ENCODE measurements around the gene GLB1L2. TPM values are rescaled to one million over a fixed set of nuclear protein-coding genes. Genes with fewer than 3 reads are reported as not detected.

Gene GLB1L2
- total and polyA plus RNA-seq, 2 of the 13 experiments (the other 11 are each of a cell fraction or from before 2014, with no cell fraction given), result 0.59 to 0.69 TPM

DNA sequence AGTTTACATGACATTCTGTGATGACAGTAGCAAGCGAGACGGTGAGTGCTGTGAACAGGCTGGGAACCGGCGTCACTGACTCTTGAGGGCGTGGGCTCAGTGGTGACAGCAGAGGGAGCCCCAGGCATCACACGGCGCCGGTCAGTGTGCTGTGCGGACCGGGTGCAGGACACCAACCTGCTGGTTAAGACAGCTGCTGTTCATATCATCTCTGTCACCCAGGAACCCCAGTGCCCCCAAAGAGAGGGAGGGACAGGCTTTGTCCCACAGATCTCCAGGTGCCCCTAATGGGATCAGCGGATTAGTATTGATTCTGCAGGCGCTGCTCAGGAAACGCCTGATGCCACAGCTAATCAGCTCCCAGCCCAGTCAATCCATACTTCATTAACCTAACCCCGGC lies 61.9 kb downstream of the GLB1L2 start:
- ATAC-seq (peak; percentile 96), DNase-seq (ENCODE audit: low spot score) (peak; percentile 13), FAIRE-seq (no peak)
- H3K9ac ChIP-seq (ENCODE audit: insufficient read depth, low read depth, low read length), result no peak overlapping the region
- H3K27ac ChIP-seq (ENCODE audit: extremely low read length, insufficient read depth, low read length), result no peak overlapping the region
- no peaks in the 10 kb centered on the region for H3K36me3 ChIP-seq (replicated peaks in 1 of 2; ENCODE audit: control insufficient read depth in 1 of 2, insufficient read depth in 2 of 2, low read length in 2 of 2)
- POLR2A ChIA-PET, result no interaction called here
- H3K9me3 ChIP-seq (ENCODE audit: low read length), result no peaks in the 10 kb centered on the region
- no peak overlapping the region for H3K4me3 ChIP-seq (replicated peaks in 1 of 3; ENCODE audit: insufficient read depth in 1 of 3, low read depth in 2 of 3, low read length in 3 of 3)
- no TSS peak for BruUV-seq (replicated peaks)
- H3K79me2 ChIP-seq (ENCODE audit: insufficient read depth, low read length), result no peaks in the 10 kb centered on the region
- no peak overlapping the region for H2AFZ ChIP-seq (ENCODE audit: low read length)
- in situ Hi-C loops (cut with HindIII; ENCODE audit: extremely low pct_ligation_motif_present, low pct_unique_long_range_greater_than_20kb) (no loop called here), intact Hi-C loops (cut with micrococcal nuclease; ENCODE audit: unreplicated experiment) (no loop called here)
- CTCF ChIA-PET (ENCODE audit: low intra/inter-chr PET ratio, low total read pairs), result interaction anchor here (1.1 kb wide), 1 partner anchor 185 kb away, joined by 3 read pairs; no protein-coding TSS in a partner anchor
- 4% methylated on average over 4 of the region's 14 CpGs for WGBS (ENCODE audit: low lambda C conversion rate)
- H3K27me3 ChIP-seq (ENCODE audit: control insufficient read depth in 1 of 2, insufficient read depth in 2 of 2, low read length in 2 of 2), result peaks cover 2 to 31% of the 10 kb centered on the region in 2 experiments; a peak in 4 of 5 replicates
- H4K20me1 ChIP-seq (ENCODE audit: insufficient read depth, low read length), result no peaks in the 10 kb centered on the region
- H3K4me1 ChIP-seq (ENCODE audit: insufficient read depth, low read length), result no peaks in the 10 kb centered on the region
- TF ChIP-seq SMC3 (IDR thresholded peaks at IDR 0.05; ENCODE audit: low read length) (peak; percentile 24; the same call in 1 of the 2 replicates), ZNF343 (CRISPR knock-in tag; IDR thresholded peaks at IDR 0.05) (no peak), ZNF768 (CRISPR knock-in tag; IDR thresholded peaks at IDR 0.05) (peak; percentile 44; the same call in 1 of the 2 replicates), ZNF749 (CRISPR knock-in tag; IDR thresholded peaks at IDR 0.05; ENCODE audit: borderline replicate concordance) (no peak), STAG1 (CRISPR knock-in tag; IDR thresholded peaks at IDR 0.05) (peak; percentile 71)
- TF ChIP-seq, protein P1, sequence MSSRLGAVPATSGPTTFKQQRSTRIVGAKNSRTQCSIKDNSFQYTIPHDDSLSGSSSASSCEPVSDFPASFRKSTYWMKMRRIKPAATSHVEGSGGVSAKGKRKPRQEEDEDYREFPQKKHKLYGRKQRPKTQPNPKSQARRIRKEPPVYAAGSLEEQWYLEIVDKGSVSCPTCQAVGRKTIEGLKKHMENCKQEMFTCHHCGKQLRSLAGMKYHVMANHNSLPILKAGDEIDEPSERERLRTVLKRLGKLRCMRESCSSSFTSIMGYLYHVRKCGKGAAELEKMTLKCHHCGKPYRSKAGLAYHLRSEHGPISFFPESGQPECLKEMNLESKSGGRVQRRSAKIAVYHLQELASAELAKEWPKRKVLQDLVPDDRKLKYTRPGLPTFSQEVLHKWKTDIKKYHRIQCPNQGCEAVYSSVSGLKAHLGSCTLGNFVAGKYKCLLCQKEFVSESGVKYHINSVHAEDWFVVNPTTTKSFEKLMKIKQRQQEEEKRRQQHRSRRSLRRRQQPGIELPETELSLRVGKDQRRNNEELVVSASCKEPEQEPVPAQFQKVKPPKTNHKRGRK (CRISPR knock-in tag; IDR thresholded peaks at IDR 0.05), result no peak
- TF ChIP-seq, protein P2, sequence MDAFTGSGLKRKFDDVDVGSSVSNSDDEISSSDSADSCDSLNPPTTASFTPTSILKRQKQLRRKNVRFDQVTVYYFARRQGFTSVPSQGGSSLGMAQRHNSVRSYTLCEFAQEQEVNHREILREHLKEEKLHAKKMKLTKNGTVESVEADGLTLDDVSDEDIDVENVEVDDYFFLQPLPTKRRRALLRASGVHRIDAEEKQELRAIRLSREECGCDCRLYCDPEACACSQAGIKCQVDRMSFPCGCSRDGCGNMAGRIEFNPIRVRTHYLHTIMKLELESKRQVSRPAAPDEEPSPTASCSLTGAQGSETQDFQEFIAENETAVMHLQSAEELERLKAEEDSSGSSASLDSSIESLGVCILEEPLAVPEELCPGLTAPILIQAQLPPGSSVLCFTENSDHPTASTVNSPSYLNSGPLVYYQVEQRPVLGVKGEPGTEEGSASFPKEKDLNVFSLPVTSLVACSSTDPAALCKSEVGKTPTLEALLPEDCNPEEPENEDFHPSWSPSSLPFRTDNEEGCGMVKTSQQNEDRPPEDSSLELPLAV (CRISPR knock-in tag; conservative IDR thresholded peaks at IDR 0.05; ENCODE audit: low read depth), result no peak
- TF ChIP-seq, protein P3, sequence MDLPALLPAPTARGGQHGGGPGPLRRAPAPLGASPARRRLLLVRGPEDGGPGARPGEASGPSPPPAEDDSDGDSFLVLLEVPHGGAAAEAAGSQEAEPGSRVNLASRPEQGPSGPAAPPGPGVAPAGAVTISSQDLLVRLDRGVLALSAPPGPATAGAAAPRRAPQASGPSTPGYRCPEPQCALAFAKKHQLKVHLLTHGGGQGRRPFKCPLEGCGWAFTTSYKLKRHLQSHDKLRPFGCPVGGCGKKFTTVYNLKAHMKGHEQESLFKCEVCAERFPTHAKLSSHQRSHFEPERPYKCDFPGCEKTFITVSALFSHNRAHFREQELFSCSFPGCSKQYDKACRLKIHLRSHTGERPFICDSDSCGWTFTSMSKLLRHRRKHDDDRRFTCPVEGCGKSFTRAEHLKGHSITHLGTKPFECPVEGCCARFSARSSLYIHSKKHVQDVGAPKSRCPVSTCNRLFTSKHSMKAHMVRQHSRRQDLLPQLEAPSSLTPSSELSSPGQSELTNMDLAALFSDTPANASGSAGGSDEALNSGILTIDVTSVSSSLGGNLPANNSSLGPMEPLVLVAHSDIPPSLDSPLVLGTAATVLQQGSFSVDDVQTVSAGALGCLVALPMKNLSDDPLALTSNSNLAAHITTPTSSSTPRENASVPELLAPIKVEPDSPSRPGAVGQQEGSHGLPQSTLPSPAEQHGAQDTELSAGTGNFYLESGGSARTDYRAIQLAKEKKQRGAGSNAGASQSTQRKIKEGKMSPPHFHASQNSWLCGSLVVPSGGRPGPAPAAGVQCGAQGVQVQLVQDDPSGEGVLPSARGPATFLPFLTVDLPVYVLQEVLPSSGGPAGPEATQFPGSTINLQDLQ (CRISPR knock-in tag; IDR thresholded peaks at IDR 0.05), result no peak
- TF ChIP-seq, protein P4, sequence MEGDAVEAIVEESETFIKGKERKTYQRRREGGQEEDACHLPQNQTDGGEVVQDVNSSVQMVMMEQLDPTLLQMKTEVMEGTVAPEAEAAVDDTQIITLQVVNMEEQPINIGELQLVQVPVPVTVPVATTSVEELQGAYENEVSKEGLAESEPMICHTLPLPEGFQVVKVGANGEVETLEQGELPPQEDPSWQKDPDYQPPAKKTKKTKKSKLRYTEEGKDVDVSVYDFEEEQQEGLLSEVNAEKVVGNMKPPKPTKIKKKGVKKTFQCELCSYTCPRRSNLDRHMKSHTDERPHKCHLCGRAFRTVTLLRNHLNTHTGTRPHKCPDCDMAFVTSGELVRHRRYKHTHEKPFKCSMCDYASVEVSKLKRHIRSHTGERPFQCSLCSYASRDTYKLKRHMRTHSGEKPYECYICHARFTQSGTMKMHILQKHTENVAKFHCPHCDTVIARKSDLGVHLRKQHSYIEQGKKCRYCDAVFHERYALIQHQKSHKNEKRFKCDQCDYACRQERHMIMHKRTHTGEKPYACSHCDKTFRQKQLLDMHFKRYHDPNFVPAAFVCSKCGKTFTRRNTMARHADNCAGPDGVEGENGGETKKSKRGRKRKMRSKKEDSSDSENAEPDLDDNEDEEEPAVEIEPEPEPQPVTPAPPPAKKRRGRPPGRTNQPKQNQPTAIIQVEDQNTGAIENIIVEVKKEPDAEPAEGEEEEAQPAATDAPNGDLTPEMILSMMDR (CRISPR knock-in tag; IDR thresholded peaks at IDR 0.05), result peak; percentile 82
- no peak overlapping the region for H3K4me2 ChIP-seq (ENCODE audit: low read depth, low read length)
